K562 (cell line): ENCODE data around the gene LTBP2. TPM values are rescaled to one million over a fixed set of nuclear protein-coding genes. Genes with fewer than 3 reads are reported as not detected.

Experiments
- ATF3 ChIP-seq, 2 experiments: fragments of 450-650 bp in 1 of 2; sonication (generic) in 1 of 2; formaldehyde crosslinking in 1 of 2; IDR thresholded peaks in 1 of 2; conservative IDR thresholded peaks in 1 of 2; 2 replicates each; pipeline versions ENCODE4 v1.6.1 to v1.8.1; 2016 to 2023; ENCODE audit warnings: mild to moderate bottlenecking in 2 of 2, moderate library complexity in 2 of 2, inconsistent platforms in 1 of 2, missing genetic modification reagents in 1 of 2
- BCL6 ChIP-seq: fragments of 250-450 bp; sonication (Bioruptor Pico); IDR thresholded peaks from 2 replicates; pipeline ENCODE4 v1.4.0; 2020
- CC2D1A ChIP-seq: fragments of 450-650 bp; IDR thresholded peaks from 2 replicates; pipeline ENCODE4 v1.6.1; 2017; ENCODE audit warnings: mild to moderate bottlenecking
- CEBPB ChIP-seq: fragments of 450-650 bp; IDR thresholded peaks from 2 replicates; pipeline ENCODE4 v1.6.1; 2016; ENCODE audit warnings: missing genetic modification characterization, missing compliant biosample characterization
- CHD2 ChIP-seq: IDR thresholded peaks from 2 replicates; pipeline ENCODE4 v1.6.1; 2011; ENCODE audit warnings: low read depth, low read length
- CSDE1 ChIP-seq, 2 experiments: fragments of 450-650 bp; IDR thresholded peaks; 2 replicates each; pipeline ENCODE4 v1.6.1; 2016; ENCODE audit warnings: mild to moderate bottlenecking in 1 of 2
- ELF4 ChIP-seq: fragments of 450-650 bp; formaldehyde crosslinking; IDR thresholded peaks from 2 replicates; pipeline ENCODE4 v1.4.0; 2022; ENCODE audit warnings: missing genetic modification characterization
- EWSR1 ChIP-seq: fragments of 450-650 bp; IDR thresholded peaks from 2 replicates; pipeline ENCODE4 v1.6.1; 2018; ENCODE audit warnings: borderline replicate concordance, mild to moderate bottlenecking, low read depth, moderate library complexity; ENCODE audit not compliant: partially characterized antibody
- FIP1L1 ChIP-seq: fragments of 200-400 bp; formaldehyde crosslinking; IDR thresholded peaks from 2 replicates; pipeline ENCODE4 v1.6.1; 2018; ENCODE audit warnings: mild to moderate bottlenecking, low read depth, low read length; ENCODE audit not compliant: poor library complexity, severe bottlenecking
- GTF2E2 ChIP-seq: fragments of 200-800 bp; sonication (Bioruptor generic); IDR thresholded peaks from 2 replicates; pipeline ENCODE4 v1.6.1; 2016; ENCODE audit warnings: missing genetic modification characterization, missing compliant biosample characterization
- NR3C1 ChIP-seq: sonication (generic); formaldehyde crosslinking; IDR thresholded peaks from 2 replicates; pipeline ENCODE4 v1.8.1; 2022; ENCODE audit warnings: missing genetic modification reagents
- PHF20 ChIP-seq: fragments of 450-650 bp; IDR thresholded peaks from 2 replicates; pipeline ENCODE4 v1.6.1; 2018; ENCODE audit not compliant: partially characterized antibody
- RBM39 ChIP-seq: fragments of 200-400 bp; formaldehyde crosslinking; optimal IDR thresholded peaks from 2 replicates; pipeline ENCODE3; 2018; ENCODE audit warnings: low read depth, low read length
- SAFB2 ChIP-seq: fragments of 200-400 bp; formaldehyde crosslinking; IDR thresholded peaks from 2 replicates; pipeline ENCODE4 v1.6.1; 2018; ENCODE audit warnings: borderline replicate concordance, low read length, low read depth, moderate library complexity; ENCODE audit not compliant: severe bottlenecking
- SIX5 ChIP-seq, 2 experiments: IDR thresholded peaks; 2 replicates each; pipeline ENCODE4 v1.6.1; 2011; ENCODE audit warnings: low read length in 2 of 2, borderline replicate concordance in 1 of 2, low read depth in 1 of 2, mild to moderate bottlenecking in 1 of 2, moderate library complexity in 1 of 2; ENCODE audit not compliant: insufficient read depth in 1 of 2
- TAF9B ChIP-seq: fragments of 450-650 bp; IDR thresholded peaks from 2 replicates; pipeline ENCODE4 v1.6.1; 2018; ENCODE audit warnings: mild to moderate bottlenecking; ENCODE audit not compliant: partially characterized antibody
- TBP ChIP-seq: optimal IDR thresholded peaks from 2 replicates; pipeline ENCODE3; 2011; ENCODE audit warnings: low read depth, low read length, improper control_type of control experiment
- TEAD2 ChIP-seq: fragments of 450-650 bp; IDR thresholded peaks from 2 replicates; pipeline ENCODE4 v1.6.1; 2016; ENCODE audit warnings: missing genetic modification characterization, control low read depth, missing compliant biosample characterization
- ZBTB33 ChIP-seq: sonication (generic); formaldehyde crosslinking; IDR thresholded peaks from 2 replicates; pipeline ENCODE4 v1.8.1; 2023; ENCODE audit warnings: mild to moderate bottlenecking, missing genetic modification reagents
- ZNF165 ChIP-seq: fragments of 250-450 bp; sonication (Bioruptor Pico); IDR thresholded peaks from 2 replicates; pipeline ENCODE4 v1.4.0; 2020; ENCODE audit warnings: borderline replicate concordance
- ZNF212 ChIP-seq: fragments of 450-650 bp; formaldehyde crosslinking; IDR thresholded peaks from 2 replicates; pipeline ENCODE4 v1.4.0; 2020; ENCODE audit warnings: mild to moderate bottlenecking
- ZNF217 ChIP-seq: sonication (generic); formaldehyde crosslinking; IDR thresholded peaks from 2 replicates; pipeline ENCODE4 v1.8.0; 2022; ENCODE audit warnings: mild to moderate bottlenecking, missing genetic modification reagents
- ZNF263 ChIP-seq: sonication (generic); formaldehyde crosslinking; IDR thresholded peaks from 2 replicates; pipeline ENCODE4 v1.8.0; 2022; ENCODE audit warnings: mild to moderate bottlenecking, missing genetic modification reagents, borderline replicate concordance
- ZNF639 ChIP-seq, 2 experiments: fragments of 200-800 bp in 1 of 2; sonication (Bioruptor generic) in 1 of 2; sonication (generic) in 1 of 2; formaldehyde crosslinking in 1 of 2; IDR thresholded peaks in 1 of 2; conservative IDR thresholded peaks in 1 of 2; 2 replicates each; pipeline versions ENCODE4 v1.5.0 to v1.6.1; 2016 to 2020; ENCODE audit warnings: missing compliant biosample characterization in 1 of 2, missing genetic modification characterization in 1 of 2, missing genetic modification reagents in 1 of 2
- polyA plus RNA-seq, 8 experiments: library from polyadenylated mRNA; depleted of rRNA in 4 of 8; stranded (reverse) in 5 of 8; unstranded in 3 of 8; fragments of >200 nt; fragmentation: Nextera tagmentation in 2 of 8; fragmentation: Illumina TruSeq in 1 of 8; extraction: Ambion mirVana in 2 of 8; extraction: Trizol in 1 of 8; gene quantifications; 2 replicates each; pipeline versions ENCODE4 v1.2.1 to v1.2.3, GENCODE V29; 2011 to 2014; ENCODE audit warnings: inconsistent platforms in 1 of 8, missing spikeins in 1 of 8
- total RNA-seq, 7 experiments: library from RNA; depleted of rRNA in 6 of 7; stranded (reverse); fragments of >200 nt in 6 of 7; fragmentation: Illumina TruSeq in 2 of 7; extraction: Trizol in 2 of 7; gene quantifications; 2 replicates each; pipeline versions ENCODE4 v1.2.1 to v1.2.3, GENCODE V29; 2011 to 2021; ENCODE audit warnings: low replicate concordance in 1 of 7

LTBP2 gene
- total and polyA plus RNA-seq, 9 of the 15 experiments (the other 6 are each of a cell fraction or from before 2014, with no cell fraction given), result under 0.01 to 0.18 (median 0.03) TPM; not detected in 3

- TF ChIP-seq RBM39 (no peak), TAF9B (no peak), GTF2E2 (tag) (no peak), ZNF639 (CRISPR knock-in tag; conservative IDR thresholded peaks at IDR 0.05 in 1 of 2, IDR thresholded peaks at IDR 0.05 in 1 of 2) (0 out of 4 replicates have a peak, but pooled peaks of 1 of the 2 experiments have one; percentile 38), CC2D1A (no peak), SIX5 (IDR thresholded peaks at IDR 0.05; ENCODE audit: borderline replicate concordance in 1 of 2, insufficient read depth in 1 of 2, low read depth in 1 of 2, low read length in 2 of 2) (no peak), TEAD2 (tag) (no peak), BCL6 (CRISPR knock-in tag) (no peak), ZNF217 (no peak), SAFB2 (no peak), CSDE1 (IDR thresholded peaks at IDR 0.05) (no peak), EWSR1 (no peak), ATF3 (IDR thresholded peaks at IDR 0.05) (no peak), ATF3 (CRISPR knock-in tag; conservative IDR thresholded peaks at IDR 0.05) (no peak), ELF4 (CRISPR knock-in tag) (no peak), ZNF263 (peak; percentile 49; the same call in 1 of the 2 replicates), FIP1L1 (no peak), CEBPB (tag) (no peak), PHF20 (peak; percentile 65), TBP (peak; percentile 47), ZNF165 (CRISPR knock-in tag) (no peak), NR3C1 (no peak), ZNF212 (CRISPR knock-in tag) (no peak), ZBTB33 (no peak), CHD2 (peak; percentile 65; the same call in 1 of the 2 replicates)
These were observed 118.4 kb downstream of the LTBP2 start, which contains the start of gene ISCA2 (continued) for GRCh38 chr14:74493343-74494261.
